Smooth muscle cell (in vitro differentiated cells): ENCODE results near the gene ZNF322. TPM values are rescaled to one million over a fixed set of nuclear protein-coding genes. Genes with fewer than 3 reads are reported as not detected.

ENCODE experiments used
- DNase-seq: peaks from one replicate; lab custom pipeline; 2025; ENCODE audit not compliant: unreplicated experiment; lab: John Stamatoyannopoulos, UW
- H2AFZ ChIP-seq: fragments of 200-600 bp; sonication (generic); 2 replicates; pipeline ENCODE4 v1.6.0; 2016; ENCODE audit warnings: antibody characterized with exemption, low read depth, mild to moderate bottlenecking
- H3F3A ChIP-seq: fragments of 200-600 bp; sonication (generic); 2 replicates; pipeline ENCODE4 v1.6.0; 2017; ENCODE audit warnings: antibody characterized with exemption, low read depth
- H3K27ac ChIP-seq: fragments of 200-600 bp; sonication (generic); 2 replicates; pipeline ENCODE4 v1.5.1; 2016; ENCODE audit warnings: low read depth, mild to moderate bottlenecking
- H3K27me3 ChIP-seq: fragments of 200-600 bp; sonication (generic); 2 replicates; pipeline ENCODE4 v1.6.1; 2016; ENCODE audit warnings: low read depth, mild to moderate bottlenecking
- H3K36me3 ChIP-seq: fragments of 200-600 bp; sonication (generic); 2 replicates; pipeline ENCODE4 v1.5.1; 2016; ENCODE audit warnings: low read depth
- H3K4me1 ChIP-seq: fragments of 200-600 bp; sonication (generic); 2 replicates; pipeline ENCODE4 v1.5.1; 2016; ENCODE audit warnings: low read depth
- H3K4me2 ChIP-seq: fragments of 200-600 bp; sonication (generic); 2 replicates; pipeline ENCODE4 v1.6.0; 2016; ENCODE audit warnings: mild to moderate bottlenecking
- H3K4me3 ChIP-seq: fragments of 200-600 bp; sonication (generic); 2 replicates; pipeline ENCODE4 v1.5.1; 2016; ENCODE audit warnings: mild to moderate bottlenecking
- H3K79me2 ChIP-seq: fragments of 200-600 bp; sonication (generic); 2 replicates; pipeline ENCODE4 v1.6.0; 2016; ENCODE audit warnings: low read depth, mild to moderate bottlenecking
- H3K9ac ChIP-seq: fragments of 200-600 bp; sonication (generic); 2 replicates; pipeline ENCODE4 v1.6.0; 2016; ENCODE audit warnings: low read depth
- H3K9me3 ChIP-seq: fragments of 200-600 bp; sonication (generic); replicated peaks from 2 replicates; pipeline ENCODE4 v1.5.1; 2016; ENCODE audit warnings: low read depth
- H4K20me1 ChIP-seq: fragments of 200-600 bp; sonication (generic); 2 replicates; pipeline ENCODE4 v1.6.0; 2016; ENCODE audit warnings: low read depth
- WGBS: methylation state at CpG from one replicate; pipeline ENCODE4 v1.1.7; 2016; ENCODE audit warnings: low lambda C conversion rate; 5-methylcytosine and 5-hydroxymethylcytosine counted together
- polyA plus RNA-seq: library from polyadenylated mRNA; unstranded; fragments of >200 nt; fragmentation: Nextera tagmentation; extraction: Ambion mirVana; gene quantifications from 2 replicates; pipeline ENCODE4 v1.2.1, GENCODE V29; 2016
- total RNA-seq: library from RNA; depleted of rRNA; stranded (reverse); fragments of >200 nt; gene quantifications from 2 replicates; pipeline ENCODE4 v1.2.3, GENCODE V29; 2014
- TF ChIP-seq, protein P1 (sequence below): fragments of 200-600 bp; sonication (generic); IDR thresholded peaks from 2 replicates; pipeline ENCODE4 v1.5.1; 2017; ENCODE audit warnings: borderline replicate concordance, mild to moderate bottlenecking, antibody characterized with exemption; ENCODE audit not compliant: insufficient read depth, poor library complexity, severe bottlenecking

Gene ZNF322
- total and polyA plus RNA-seq, 2 experiments from 2014 or later: 13.7 to 23.9 TPM

DNA sequence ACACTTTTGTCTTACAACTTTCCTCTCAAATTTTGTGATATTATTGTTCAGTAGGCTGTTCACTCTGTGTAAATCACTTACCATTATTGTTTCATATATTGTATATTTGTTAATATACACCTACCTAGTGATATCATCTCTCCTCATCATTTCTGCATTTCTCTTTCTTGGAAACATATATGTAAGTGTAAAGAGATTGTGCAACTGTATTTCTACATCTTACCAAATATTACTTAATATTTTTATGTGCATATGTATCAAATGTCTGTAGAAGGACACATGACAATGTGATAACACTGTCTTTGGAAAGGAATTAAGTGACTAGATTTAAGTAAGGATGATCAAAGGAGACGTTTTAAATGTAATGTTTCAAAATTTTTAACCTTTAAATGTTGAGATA, 30.2 kb downstream of the ZNF322 start:
- Histone ChIP-seq H3K27me3 (no peaks in the 10 kb centered on the region), H3K9ac (no peak overlapping the region), H3F3A (peaks cover 6% of the 10 kb centered on the region), H3K9me3 (no peaks in the 10 kb centered on the region), H3K4me2 (no peak overlapping the region), H3K36me3 (no peaks in the 10 kb centered on the region), H4K20me1 (no peaks in the 10 kb centered on the region), H2AFZ (no peak overlapping the region), H3K27ac (no peak overlapping the region), H3K4me3 (no peak overlapping the region), H3K4me1 (no peaks in the 10 kb centered on the region), H3K79me2 (no peaks in the 10 kb centered on the region)
- 53% methylated on average over 1 of the region's 1 CpG for WGBS
- TF ChIP-seq, protein P1, sequence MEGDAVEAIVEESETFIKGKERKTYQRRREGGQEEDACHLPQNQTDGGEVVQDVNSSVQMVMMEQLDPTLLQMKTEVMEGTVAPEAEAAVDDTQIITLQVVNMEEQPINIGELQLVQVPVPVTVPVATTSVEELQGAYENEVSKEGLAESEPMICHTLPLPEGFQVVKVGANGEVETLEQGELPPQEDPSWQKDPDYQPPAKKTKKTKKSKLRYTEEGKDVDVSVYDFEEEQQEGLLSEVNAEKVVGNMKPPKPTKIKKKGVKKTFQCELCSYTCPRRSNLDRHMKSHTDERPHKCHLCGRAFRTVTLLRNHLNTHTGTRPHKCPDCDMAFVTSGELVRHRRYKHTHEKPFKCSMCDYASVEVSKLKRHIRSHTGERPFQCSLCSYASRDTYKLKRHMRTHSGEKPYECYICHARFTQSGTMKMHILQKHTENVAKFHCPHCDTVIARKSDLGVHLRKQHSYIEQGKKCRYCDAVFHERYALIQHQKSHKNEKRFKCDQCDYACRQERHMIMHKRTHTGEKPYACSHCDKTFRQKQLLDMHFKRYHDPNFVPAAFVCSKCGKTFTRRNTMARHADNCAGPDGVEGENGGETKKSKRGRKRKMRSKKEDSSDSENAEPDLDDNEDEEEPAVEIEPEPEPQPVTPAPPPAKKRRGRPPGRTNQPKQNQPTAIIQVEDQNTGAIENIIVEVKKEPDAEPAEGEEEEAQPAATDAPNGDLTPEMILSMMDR: no peak
- no peak for DNase-seq

DNA sequence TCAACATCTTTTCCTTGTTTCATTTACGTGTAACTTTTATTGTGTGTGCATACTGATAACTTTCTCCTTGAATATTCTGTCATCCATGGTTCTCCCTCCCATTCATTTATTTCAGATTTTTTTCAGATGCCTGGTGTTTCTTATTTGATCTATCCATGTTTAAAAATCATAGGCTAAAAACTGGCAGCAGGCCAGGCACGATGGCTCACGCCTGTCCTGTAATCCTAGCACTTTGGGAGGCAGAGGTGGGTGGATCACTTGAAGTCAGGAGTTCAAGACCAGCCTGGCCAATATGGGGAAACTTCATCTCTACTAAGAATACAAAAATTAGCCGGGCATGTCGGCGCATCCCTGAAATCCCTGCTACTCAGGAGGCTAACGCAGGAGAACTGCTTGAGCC, 31.7 kb downstream of the ZNF322 start:
- Histone ChIP-seq H2AFZ (no peak overlapping the region), H3K4me1 (no peaks in the 10 kb centered on the region), H3K9ac (no peak overlapping the region), H3K9me3 (no peaks in the 10 kb centered on the region), H3K4me2 (no peak overlapping the region), H3K79me2 (no peaks in the 10 kb centered on the region), H3K27ac (no peak overlapping the region), H4K20me1 (no peaks in the 10 kb centered on the region), H3K4me3 (no peak overlapping the region), H3K36me3 (no peaks in the 10 kb centered on the region), H3K27me3 (no peaks in the 10 kb centered on the region), H3F3A (no peaks in the 10 kb centered on the region)
- TF ChIP-seq, protein P1: no peak
- WGBS: 91% methylated on average over 7 of the region's 7 CpGs
- DNase-seq: no peak

DNA sequence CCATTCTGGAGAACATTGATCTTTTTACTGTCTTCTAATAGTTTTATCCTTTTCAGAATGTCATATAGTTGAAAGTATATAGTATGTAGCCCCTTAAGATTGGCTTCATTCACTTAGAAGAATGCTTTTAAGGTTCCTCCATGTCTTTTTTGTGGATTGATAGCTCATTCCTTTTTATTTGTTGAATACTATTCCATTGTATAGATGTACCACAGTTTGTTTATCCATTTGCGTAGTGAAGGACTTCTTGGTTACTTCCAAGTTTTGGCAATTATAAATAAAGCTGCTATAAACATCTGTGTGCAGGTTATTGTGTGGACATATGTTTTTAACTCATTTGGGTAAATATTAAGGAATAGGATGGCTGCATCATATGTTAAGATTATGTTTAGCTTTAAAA, 35.0 kb downstream of the ZNF322 start:
- Histone ChIP-seq H3K36me3 (no peaks in the 10 kb centered on the region), H3K4me3 (no peak overlapping the region), H3K9me3 (no peaks in the 10 kb centered on the region), H2AFZ (no peak overlapping the region), H3K9ac (no peak overlapping the region), H3K27me3 (peaks cover 4% of the 10 kb centered on the region), H3F3A (no peaks in the 10 kb centered on the region), H3K4me1 (no peaks in the 10 kb centered on the region), H4K20me1 (no peaks in the 10 kb centered on the region), H3K4me2 (no peak overlapping the region), H3K27ac (no peak overlapping the region), H3K79me2 (no peaks in the 10 kb centered on the region)
- WGBS: 95% methylated on average over 1 of the region's 1 CpG
- TF ChIP-seq, protein P1: no peak
- DNase-seq: no peak

DNA sequence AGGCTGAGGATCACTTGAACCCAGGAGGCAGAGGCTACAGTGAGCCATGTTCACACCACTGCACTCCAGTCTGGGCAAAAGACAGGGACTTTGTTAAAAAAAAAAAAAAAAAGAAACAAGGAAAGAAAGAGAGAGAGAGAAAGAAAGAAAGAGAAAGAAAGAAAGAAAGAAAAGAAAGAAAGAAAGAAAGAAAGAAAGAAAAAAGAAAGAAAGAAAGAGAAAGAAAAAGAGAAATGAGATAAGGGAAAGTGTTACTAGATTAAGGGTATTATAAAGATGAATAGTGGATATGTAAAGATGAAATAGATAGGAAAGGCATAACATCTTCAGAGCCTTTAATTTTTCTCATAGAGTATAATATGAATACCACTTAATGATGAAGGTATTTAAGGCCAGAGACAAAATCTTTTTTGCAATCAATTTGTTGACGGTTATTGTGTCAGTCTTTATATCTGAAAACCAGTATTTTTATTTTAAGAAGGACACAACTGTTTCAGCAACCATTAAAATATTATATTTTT, 36.1 kb downstream of the ZNF322 start:
- H3K9me3 ChIP-seq: no peaks in the 10 kb centered on the region
- H3K9ac ChIP-seq: no peak overlapping the region
- no peaks in the 10 kb centered on the region for H3K79me2 ChIP-seq
- no peak overlapping the region for H2AFZ ChIP-seq
- no peak overlapping the region for H3K4me2 ChIP-seq
- H3K27ac ChIP-seq: no peak overlapping the region
- no peaks in the 10 kb centered on the region for H3K4me1 ChIP-seq
- peaks cover 4% of the 10 kb centered on the region for H3K27me3 ChIP-seq
- TF ChIP-seq, protein P1: no peak
- 54% methylated on average over 1 of the region's 1 CpG for WGBS
- no peak for DNase-seq
- no peaks in the 10 kb centered on the region for H3F3A ChIP-seq
- H4K20me1 ChIP-seq: no peaks in the 10 kb centered on the region
- H3K36me3 ChIP-seq: no peaks in the 10 kb centered on the region
- no peak overlapping the region for H3K4me3 ChIP-seq
